ENCODE data around the gene LRMDA. TPM values are rescaled to one million over a fixed set of nuclear protein-coding genes. Genes with fewer than 3 reads are reported as not detected.

The LRMDA gene
- total and polyA plus RNA-seq, 2 of the 8 experiments (the other 6 are each of a cell fraction or from before 2014, with no cell fraction given), result 0.86 to 2.8 TPM

DNA sequence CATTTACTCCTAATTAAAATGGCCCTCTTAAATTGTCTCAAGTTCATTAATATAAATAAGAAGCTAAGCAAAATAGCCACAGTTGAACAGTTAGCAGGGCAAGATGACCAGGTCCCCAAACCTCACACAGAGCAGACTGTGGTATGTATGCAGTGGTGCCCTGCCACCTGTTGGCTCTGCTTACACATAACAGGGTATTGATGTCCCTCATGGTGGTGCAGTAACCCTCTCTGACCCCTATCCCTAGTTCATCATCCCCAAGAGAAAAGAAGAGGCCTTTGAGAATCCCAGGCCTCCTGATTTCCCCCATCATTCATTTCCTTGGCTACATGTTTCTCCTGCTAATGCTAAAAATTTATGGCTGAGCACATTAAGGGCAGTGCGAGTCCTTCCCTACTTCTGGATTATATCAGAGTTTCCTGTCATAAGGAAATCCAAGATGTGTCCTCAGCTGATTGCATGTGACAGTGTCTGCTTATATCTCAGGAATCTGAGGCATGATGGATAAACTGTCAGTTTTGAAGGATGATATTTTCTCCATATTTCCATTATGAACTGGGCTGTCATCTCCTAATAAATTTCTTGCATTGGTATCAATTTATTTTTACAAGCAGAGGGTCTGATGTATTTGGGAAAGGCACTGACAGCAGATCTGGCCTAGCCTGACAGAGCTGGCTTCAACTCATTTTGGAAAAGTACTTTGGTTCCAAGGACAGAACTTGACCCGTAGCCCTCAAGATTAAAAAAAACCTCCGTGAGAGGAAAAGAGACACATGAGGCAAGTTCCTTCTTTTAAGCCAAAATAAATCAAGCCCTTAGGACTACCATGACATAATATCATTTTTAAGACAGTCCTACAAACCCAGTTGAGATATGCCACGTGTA, 880.6 kb downstream of the LRMDA start:
- Histone ChIP-seq H3K4me1 (replicated peaks in 1 of 4; ENCODE audit: control insufficient read depth in 3 of 4, insufficient read depth in 4 of 4, low read length in 3 of 4) (peaks cover 0 to 2% (median 0%) of the 10 kb centered on the region in 4 experiments; a peak in 1 of 7 replicates), H3K9ac (replicated peaks in 1 of 4; ENCODE audit: extremely low read depth in 1 of 4, low read depth in 3 of 4, low read length in 3 of 4) (no peak overlapping the region), H3K27ac (ENCODE audit: low read depth, low read length) (no peak overlapping the region), H4K8ac (ENCODE audit: extremely low read depth, insufficient read depth, low read length) (no peak overlapping the region), H3K79me1 (ENCODE audit: low read depth, low read length) (no peaks in the 10 kb centered on the region), H3K4me3 (ENCODE audit: extremely low read depth in 1 of 4, insufficient read depth in 2 of 4, low read depth in 3 of 4, low read length in 4 of 4) (no peak overlapping the region), H3K56ac (replicated peaks; ENCODE audit: insufficient read length, low read depth, low read length) (no peak overlapping the region), H3K9me3 (ENCODE audit: insufficient read depth in 2 of 2, low read depth in 1 of 2, low read length in 1 of 2) (peaks cover 0 to 3% of the 10 kb centered on the region in 2 experiments; a peak in 1 of 4 replicates), H2AFZ (ENCODE audit: low read length) (no peak overlapping the region), H2AK5ac (ENCODE audit: low read depth, low read length) (no peak overlapping the region), H4K5ac (ENCODE audit: insufficient read length, low read depth, low read length) (no peak overlapping the region), H3K4me2 (ENCODE audit: insufficient read depth in 1 of 2, low read depth in 2 of 2, low read length in 2 of 2) (no peak overlapping the region), H3K23ac (ENCODE audit: insufficient read length) (no peak overlapping the region), H3K27me3 (replicated peaks in 1 of 4; ENCODE audit: control insufficient read depth in 3 of 4, extremely low read depth in 1 of 4, insufficient read depth in 3 of 4, low read length in 3 of 4) (no peaks in the 10 kb centered on the region), H2BK20ac (ENCODE audit: low read length) (no peak overlapping the region), H2BK15ac (ENCODE audit: low read length) (no peak overlapping the region), H2BK5ac (ENCODE audit: low read depth, low read length) (no peak overlapping the region), H3K36me3 (ENCODE audit: control insufficient read depth in 2 of 4, insufficient read depth in 4 of 4, low read length in 3 of 4) (no peaks in the 10 kb centered on the region), H4K20me1 (replicated peaks in 1 of 2; ENCODE audit: control insufficient read depth in 1 of 2, insufficient read depth in 2 of 2, low read length in 2 of 2) (no peaks in the 10 kb centered on the region), H2BK12ac (ENCODE audit: low read depth, low read length) (no peak overlapping the region), H3K4ac (replicated peaks; ENCODE audit: insufficient read length, low read depth, low read length) (no peak overlapping the region), H2BK120ac (replicated peaks; ENCODE audit: low read depth, low read length) (no peak overlapping the region), H3K14ac (ENCODE audit: insufficient read length) (no peak overlapping the region), H4K91ac (replicated peaks; ENCODE audit: insufficient read length, low read length) (no peak overlapping the region), H3K79me2 (ENCODE audit: control insufficient read depth in 1 of 2, insufficient read depth in 2 of 2, low read length in 2 of 2) (no peaks in the 10 kb centered on the region), H3K23me2 (ENCODE audit: low read depth, low read length) (no peaks in the 10 kb centered on the region), H3K18ac (ENCODE audit: extremely low read depth, low read length) (no peak overlapping the region)
- DNase-seq (ENCODE audit: low read depth in 1 of 2, low spot score in 2 of 2), result no peak
- ChIA-PET CTCF (ENCODE audit: partially characterized antibody) (interaction anchor here (0.6 to 2.4 kb wide), 19 partner anchors 8 to 799 kb away, joined by 3 to 10 read pairs (median 3); no protein-coding TSS in a partner anchor), POLR2A (ENCODE audit: partially characterized antibody) (no interaction called here)
- FAIRE-seq, result peak; percentile 92
- WGBS, 2 experiments (ENCODE audit: extremely low coverage in 1 of 2, insufficient coverage in 1 of 2, insufficient read length in 1 of 2, insufficient replicate concordance in 2 of 2, low coverage in 1 of 2, low lambda C conversion rate in 2 of 2, missing lambda C conversion rate in 1 of 2), result 84% methylated on average over 4 of the region's 4 CpGs; no CpG with 5 or more reads in 1 of the 2 experiments
- TF ChIP-seq TEAD4 (IDR thresholded peaks at IDR 0.05; ENCODE audit: low read depth, low read length) (peak; percentile 78), YY1 (IDR thresholded peaks at IDR 0.05; ENCODE audit: low read depth, low read length) (no peak), JUND (IDR thresholded peaks at IDR 0.05; ENCODE audit: low read length) (no peak), RAD21 (IDR thresholded peaks at IDR 0.05 in 1 of 2, conservative IDR thresholded peaks at IDR 0.05 in 1 of 2; ENCODE audit: low read depth in 2 of 2, low read length in 2 of 2) (peak; percentile 85 to 89), NANOG (IDR thresholded peaks at IDR 0.05; ENCODE audit: insufficient read depth, low read depth, low read length, poor library complexity, severe bottlenecking) (no peak), KDM4A (IDR thresholded peaks at IDR 0.05; ENCODE audit: low read depth, low read length, severe bottlenecking) (no peak)
- TF ChIP-seq, protein P1, sequence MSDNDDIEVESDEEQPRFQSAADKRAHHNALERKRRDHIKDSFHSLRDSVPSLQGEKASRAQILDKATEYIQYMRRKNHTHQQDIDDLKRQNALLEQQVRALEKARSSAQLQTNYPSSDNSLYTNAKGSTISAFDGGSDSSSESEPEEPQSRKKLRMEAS (IDR thresholded peaks at IDR 0.05), result 0 out of 2 replicates have a peak, but pooled peaks have one; percentile 28
- TF ChIP-seq, protein P2, sequence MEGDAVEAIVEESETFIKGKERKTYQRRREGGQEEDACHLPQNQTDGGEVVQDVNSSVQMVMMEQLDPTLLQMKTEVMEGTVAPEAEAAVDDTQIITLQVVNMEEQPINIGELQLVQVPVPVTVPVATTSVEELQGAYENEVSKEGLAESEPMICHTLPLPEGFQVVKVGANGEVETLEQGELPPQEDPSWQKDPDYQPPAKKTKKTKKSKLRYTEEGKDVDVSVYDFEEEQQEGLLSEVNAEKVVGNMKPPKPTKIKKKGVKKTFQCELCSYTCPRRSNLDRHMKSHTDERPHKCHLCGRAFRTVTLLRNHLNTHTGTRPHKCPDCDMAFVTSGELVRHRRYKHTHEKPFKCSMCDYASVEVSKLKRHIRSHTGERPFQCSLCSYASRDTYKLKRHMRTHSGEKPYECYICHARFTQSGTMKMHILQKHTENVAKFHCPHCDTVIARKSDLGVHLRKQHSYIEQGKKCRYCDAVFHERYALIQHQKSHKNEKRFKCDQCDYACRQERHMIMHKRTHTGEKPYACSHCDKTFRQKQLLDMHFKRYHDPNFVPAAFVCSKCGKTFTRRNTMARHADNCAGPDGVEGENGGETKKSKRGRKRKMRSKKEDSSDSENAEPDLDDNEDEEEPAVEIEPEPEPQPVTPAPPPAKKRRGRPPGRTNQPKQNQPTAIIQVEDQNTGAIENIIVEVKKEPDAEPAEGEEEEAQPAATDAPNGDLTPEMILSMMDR (IDR thresholded peaks at IDR 0.05; ENCODE audit: control extremely low read depth in 1 of 3, insufficient read depth in 1 of 3, low read depth in 1 of 3, low read length in 3 of 3), result peak; percentile 83 to 95 (median 88)
